PFSK-1 (cell line): ENCODE data around the gene CAB39.

Source experiments
- POLR2AphosphoS5 ChIP-seq: IDR thresholded peaks from 2 replicates; pipeline ENCODE4 v1.6.1; 2012; ENCODE audit warnings: low read depth, mild to moderate bottlenecking, control low read depth, low read length, moderate library complexity
- SIN3A ChIP-seq: IDR thresholded peaks from 2 replicates; pipeline ENCODE4 v1.6.1; 2012; ENCODE audit warnings: mild to moderate bottlenecking, low read length, moderate library complexity, borderline replicate concordance; ENCODE audit not compliant: insufficient read depth
- TAF1 ChIP-seq: IDR thresholded peaks from 2 replicates; pipeline ENCODE4 v1.6.1; 2012; ENCODE audit warnings: low read length, control low read depth, borderline replicate concordance; ENCODE audit not compliant: insufficient read depth
- TF ChIP-seq, protein P1 (sequence below), 2 experiments: IDR thresholded peaks; 2 replicates each; pipeline versions ENCODE4 v1.6.1 to v1.8.0; 2011 to 2012; ENCODE audit warnings: low read depth in 2 of 2, low read length in 2 of 2, control low read depth in 1 of 2, inconsistent platforms in 1 of 2, mild to moderate bottlenecking in 1 of 2, moderate library complexity in 1 of 2; ENCODE audit not compliant: insufficient read depth in 1 of 2

DNA sequence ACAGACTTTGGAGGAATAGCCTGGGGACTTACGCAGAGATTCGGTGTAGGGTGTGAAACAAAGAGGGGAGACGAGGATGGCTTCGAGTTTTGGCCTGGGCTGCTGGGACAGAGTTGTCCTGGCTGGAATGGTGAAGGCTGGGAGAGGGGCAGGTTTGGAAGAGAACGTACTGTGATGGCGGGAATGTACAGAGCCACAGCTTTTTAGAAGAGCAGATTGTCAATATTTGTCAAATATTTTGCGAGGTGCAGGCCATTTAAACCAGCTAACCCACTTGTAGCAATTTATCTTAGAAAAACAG, 137.7 kb downstream of the CAB39 start:
- TF ChIP-seq POLR2AphosphoS5: no peak
- TF ChIP-seq TAF1: no peak
- TF ChIP-seq, protein P1, sequence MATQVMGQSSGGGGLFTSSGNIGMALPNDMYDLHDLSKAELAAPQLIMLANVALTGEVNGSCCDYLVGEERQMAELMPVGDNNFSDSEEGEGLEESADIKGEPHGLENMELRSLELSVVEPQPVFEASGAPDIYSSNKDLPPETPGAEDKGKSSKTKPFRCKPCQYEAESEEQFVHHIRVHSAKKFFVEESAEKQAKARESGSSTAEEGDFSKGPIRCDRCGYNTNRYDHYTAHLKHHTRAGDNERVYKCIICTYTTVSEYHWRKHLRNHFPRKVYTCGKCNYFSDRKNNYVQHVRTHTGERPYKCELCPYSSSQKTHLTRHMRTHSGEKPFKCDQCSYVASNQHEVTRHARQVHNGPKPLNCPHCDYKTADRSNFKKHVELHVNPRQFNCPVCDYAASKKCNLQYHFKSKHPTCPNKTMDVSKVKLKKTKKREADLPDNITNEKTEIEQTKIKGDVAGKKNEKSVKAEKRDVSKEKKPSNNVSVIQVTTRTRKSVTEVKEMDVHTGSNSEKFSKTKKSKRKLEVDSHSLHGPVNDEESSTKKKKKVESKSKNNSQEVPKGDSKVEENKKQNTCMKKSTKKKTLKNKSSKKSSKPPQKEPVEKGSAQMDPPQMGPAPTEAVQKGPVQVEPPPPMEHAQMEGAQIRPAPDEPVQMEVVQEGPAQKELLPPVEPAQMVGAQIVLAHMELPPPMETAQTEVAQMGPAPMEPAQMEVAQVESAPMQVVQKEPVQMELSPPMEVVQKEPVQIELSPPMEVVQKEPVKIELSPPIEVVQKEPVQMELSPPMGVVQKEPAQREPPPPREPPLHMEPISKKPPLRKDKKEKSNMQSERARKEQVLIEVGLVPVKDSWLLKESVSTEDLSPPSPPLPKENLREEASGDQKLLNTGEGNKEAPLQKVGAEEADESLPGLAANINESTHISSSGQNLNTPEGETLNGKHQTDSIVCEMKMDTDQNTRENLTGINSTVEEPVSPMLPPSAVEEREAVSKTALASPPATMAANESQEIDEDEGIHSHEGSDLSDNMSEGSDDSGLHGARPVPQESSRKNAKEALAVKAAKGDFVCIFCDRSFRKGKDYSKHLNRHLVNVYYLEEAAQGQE (IDR thresholded peaks at IDR 0.05; ENCODE audit: insufficient read depth in 1 of 2, low read depth in 2 of 2, low read length in 2 of 2): no peak
- no peak for TF ChIP-seq SIN3A
